Activated T-helper 1 cell treated with anti-CD3 and anti-CD28 coated beads, Interleukin-12 subunit alpha, Interleukin-12 subunit beta, Interleukin-2, Interleukin-4 antibody, amounts not matched to agents 30 ng/mL and 10 ng/mL and 1 ng/mL, durations not matched to agents 14 hours and 24 hours and 36 hours (primary cell): Measurements from ENCODE around the gene PRDM11. TPM values are rescaled to one million over a fixed set of nuclear protein-coding genes. Genes with fewer than 3 reads are reported as not detected.
A peak's percentile ranks its signal among the peaks of the same experiment; 100 is the strongest.

Experiments
- DNase-seq: peaks from one replicate; pipeline ENCODE4 v3.0.0; 2021; ENCODE audit warnings: low spot score
- H3K27ac Mint-ChIP-seq: one replicate; pipeline ENCODE4 v1.8.0; 2021; ENCODE audit warnings: mild to moderate bottlenecking, mixed read lengths
- H3K27me3 Mint-ChIP-seq: one replicate; pipeline ENCODE4 v1.8.0; 2022; ENCODE audit warnings: mild to moderate bottlenecking, moderate library complexity, mixed read lengths; ENCODE audit not compliant: insufficient read depth
- H3K36me3 Mint-ChIP-seq: one replicate; pipeline ENCODE4 v1.8.0; 2021; ENCODE audit warnings: low read depth, mixed read lengths
- H3K4me1 Mint-ChIP-seq: one replicate; pipeline ENCODE4 v1.8.0; 2021; ENCODE audit warnings: low read depth, mixed read lengths
- H3K4me3 Mint-ChIP-seq: one replicate; pipeline ENCODE4 v1.8.0; 2021; ENCODE audit warnings: mild to moderate bottlenecking, moderate library complexity, mixed read lengths
- H3K9me3 Mint-ChIP-seq: one replicate; pipeline ENCODE4 v1.8.0; 2021; ENCODE audit warnings: mixed read lengths
- intact Hi-C: fragments of 100-400 bp; cut with micrococcal nuclease; formaldehyde crosslinking; loops from one replicate; pipeline ENCODE4 v1.15.1; 2024
- total RNA-seq: library from RNA; stranded (reverse); gene quantifications from 2 replicates; pipeline ENCODE4 v1.2.3, GENCODE V29; 2022

Gene PRDM11
- total RNA-seq, 1 donor from 2014 or later, result 2.2 TPM

GRCh38 chr11:45193695-45194094, 47.3 kb downstream of the PRDM11 start:
- H3K36me3 Mint-ChIP-seq, result no peaks in the 10 kb centered on the region
- H3K27ac Mint-ChIP-seq, result no peak overlapping the region
- H3K9me3 Mint-ChIP-seq, result no peaks in the 10 kb centered on the region
- peaks cover 2% of the 10 kb centered on the region for H3K27me3 Mint-ChIP-seq
- DNase-seq, result no peak
- no peaks in the 10 kb centered on the region for H3K4me1 Mint-ChIP-seq
- intact Hi-C loops, result no loop called here
- H3K4me3 Mint-ChIP-seq, result no peak overlapping the region

- H3K4me1 Mint-ChIP-seq, result no peaks in the 10 kb centered on the region
- no peak overlapping the region for H3K27ac Mint-ChIP-seq
- intact Hi-C loops, result no loop called here
Observed at GRCh38 chr11:45204761-45205160, 58.3 kb downstream of the PRDM11 start.

GRCh38 chr11:45205978-45206377, 59.5 kb downstream of the PRDM11 start:
- Mint-ChIP-seq H3K36me3 (no peaks in the 10 kb centered on the region), H3K27me3 (no peaks in the 10 kb centered on the region), H3K9me3 (no peaks in the 10 kb centered on the region), H3K4me1 (no peaks in the 10 kb centered on the region), H3K4me3 (no peak overlapping the region), H3K27ac (no peak overlapping the region)
- intact Hi-C loops, result no loop called here
- DNase-seq, result no peak

More at GRCh38 chr11:45204761-45205160, 58.3 kb downstream of the PRDM11 start:
- no peak overlapping the region for H3K4me3 Mint-ChIP-seq
- no peaks in the 10 kb centered on the region for H3K9me3 Mint-ChIP-seq
- H3K27me3 Mint-ChIP-seq, result no peaks in the 10 kb centered on the region
- no peaks in the 10 kb centered on the region for H3K36me3 Mint-ChIP-seq
- no peak for DNase-seq

- Mint-ChIP-seq H3K4me3 (no peak overlapping the region), H3K27ac (no peak overlapping the region), H3K27me3 (no peaks in the 10 kb centered on the region), H3K4me1 (no peaks in the 10 kb centered on the region), H3K9me3 (no peaks in the 10 kb centered on the region), H3K36me3 (no peaks in the 10 kb centered on the region)
- intact Hi-C loops, result no loop called here
- no peak for DNase-seq
Observed at GRCh38 chr11:45208135-45208534, 61.7 kb downstream of the PRDM11 start.

GRCh38 chr11:45209000-45209879, 62.8 kb downstream of the PRDM11 start:
- intact Hi-C loops, result no loop called here
- H3K36me3 Mint-ChIP-seq, result no peaks in the 10 kb centered on the region
- H3K27me3 Mint-ChIP-seq, result no peaks in the 10 kb centered on the region
- H3K9me3 Mint-ChIP-seq, result no peaks in the 10 kb centered on the region
- H3K4me3 Mint-ChIP-seq, result no peak overlapping the region
- H3K27ac Mint-ChIP-seq, result no peak overlapping the region
- H3K4me1 Mint-ChIP-seq, result no peaks in the 10 kb centered on the region
- DNase-seq, result no peak

GRCh38 chr11:45209891-45210699, 63.7 kb downstream of the PRDM11 start:
- DNase-seq, result no peak
- Mint-ChIP-seq H3K27me3 (no peaks in the 10 kb centered on the region), H3K27ac (no peak overlapping the region), H3K9me3 (no peaks in the 10 kb centered on the region), H3K4me1 (peaks cover 5% of the 10 kb centered on the region), H3K36me3 (no peaks in the 10 kb centered on the region), H3K4me3 (no peak overlapping the region)
- intact Hi-C loops, result no loop called here

GRCh38 chr11:45210846-45211245, 64.4 kb downstream of the PRDM11 start:
- intact Hi-C loops, result no loop called here
- Mint-ChIP-seq H3K27me3 (no peaks in the 10 kb centered on the region), H3K4me3 (no peak overlapping the region)

GRCh38 chr11:45211732-45212131, 65.3 kb downstream of the PRDM11 start:
- intact Hi-C loops, result no loop called here
- no peaks in the 10 kb centered on the region for H3K9me3 Mint-ChIP-seq
- no peak for DNase-seq
- no peaks in the 10 kb centered on the region for H3K36me3 Mint-ChIP-seq
- H3K4me1 Mint-ChIP-seq, result peaks cover 12% of the 10 kb centered on the region
- H3K27me3 Mint-ChIP-seq, result no peaks in the 10 kb centered on the region
- H3K27ac Mint-ChIP-seq, result no peak overlapping the region
- H3K4me3 Mint-ChIP-seq, result no peak overlapping the region

More at GRCh38 chr11:45210846-45211245, 64.4 kb downstream of the PRDM11 start:
- no peaks in the 10 kb centered on the region for H3K9me3 Mint-ChIP-seq
- DNase-seq, result no peak
- no peaks in the 10 kb centered on the region for H3K36me3 Mint-ChIP-seq
- peaks cover 12% of the 10 kb centered on the region for H3K4me1 Mint-ChIP-seq
- no peak overlapping the region for H3K27ac Mint-ChIP-seq

GRCh38 chr11:45212566-45213315, 66.3 kb downstream of the PRDM11 start:
- Mint-ChIP-seq H3K36me3 (no peaks in the 10 kb centered on the region), H3K27me3 (no peaks in the 10 kb centered on the region), H3K9me3 (no peaks in the 10 kb centered on the region), H3K4me3 (no peak overlapping the region), H3K27ac (no peak overlapping the region), H3K4me1 (peaks cover 12% of the 10 kb centered on the region)
- DNase-seq, result no peak
- intact Hi-C loops, result no loop called here

GRCh38 chr11:45213316-45213665, 66.9 kb downstream of the PRDM11 start:
- Mint-ChIP-seq H3K4me1 (peaks cover 12% of the 10 kb centered on the region), H3K27me3 (no peaks in the 10 kb centered on the region), H3K9me3 (no peaks in the 10 kb centered on the region), H3K27ac (no peak overlapping the region), H3K36me3 (no peaks in the 10 kb centered on the region), H3K4me3 (no peak overlapping the region)
- DNase-seq, result no peak
- intact Hi-C loops, result no loop called here

GRCh38 chr11:45213717-45214116, 67.3 kb downstream of the PRDM11 start:
- intact Hi-C loops, result no loop called here
- Mint-ChIP-seq H3K4me1 (peaks cover 12% of the 10 kb centered on the region), H3K36me3 (no peaks in the 10 kb centered on the region), H3K27ac (no peak overlapping the region), H3K9me3 (no peaks in the 10 kb centered on the region), H3K4me3 (no peak overlapping the region), H3K27me3 (no peaks in the 10 kb centered on the region)
- DNase-seq, result no peak

- Mint-ChIP-seq H3K36me3 (no peaks in the 10 kb centered on the region), H3K4me1 (peaks cover 12% of the 10 kb centered on the region), H3K27me3 (peaks cover 2% of the 10 kb centered on the region), H3K9me3 (no peaks in the 10 kb centered on the region), H3K4me3 (no peak overlapping the region), H3K27ac (peak overlapping the region; percentile 12)
- intact Hi-C loops, result no loop called here
- DNase-seq, result no peak
Observed at GRCh38 chr11:45215098-45215865, 68.8 kb downstream of the PRDM11 start.
